Spleen (tissue), 11 donors: ENCODE results near the gene ARHGEF10L. TPM values are rescaled to one million over a fixed set of nuclear protein-coding genes. Genes with fewer than 3 reads are reported as not detected.

ENCODE experiments used
- DNase-seq: peaks from one replicate; pipeline ENCODE4 v3.0.0-alpha.2; 2020
- H3K27ac ChIP-seq, 8 donors: fragments of 200-600 bp; sonication (generic) in 7 of 8; 1 replicate in 4 of 8; 2 replicates in 4 of 8; pipeline versions ENCODE4 v1.5.0 to v1.8.0; 2016 to 2021; ENCODE audit warnings: inconsistent platforms in 4 of 8, mild to moderate bottlenecking in 4 of 8, moderate library complexity in 1 of 8
- H3K27me3 ChIP-seq, 7 donors: fragments of 200-600 bp; sonication (generic) in 6 of 7; replicated peaks in 1 of 7; 1 replicate in 4 of 7; 2 replicates in 3 of 7; pipeline versions ENCODE4 v1.5.0 to v1.8.0; 2016 to 2021; ENCODE audit warnings: inconsistent platforms in 3 of 7, mild to moderate bottlenecking in 1 of 7
- H3K36me3 ChIP-seq, 6 donors: fragments of 200-600 bp; sonication (generic) in 5 of 6; 1 replicate in 4 of 6; 2 replicates in 2 of 6; pipeline versions ENCODE4 v1.5.0 to v1.8.0; 2016 to 2021; ENCODE audit warnings: inconsistent platforms in 2 of 6
- H3K4me1 ChIP-seq, 6 donors: fragments of 200-600 bp; sonication (generic) in 5 of 6; 1 replicate in 3 of 6; 2 replicates in 3 of 6; pipeline versions ENCODE4 v1.5.0 to v1.8.0; 2016 to 2021; ENCODE audit warnings: inconsistent platforms in 3 of 6
- H3K4me3 ChIP-seq, 8 donors: fragments of 200-600 bp; sonication (generic) in 7 of 8; 1 replicate in 4 of 8; 2 replicates in 4 of 8; pipeline versions ENCODE4 v1.5.0 to v1.8.0; 2016 to 2021; ENCODE audit warnings: inconsistent platforms in 4 of 8, mild to moderate bottlenecking in 4 of 8, moderate library complexity in 2 of 8
- H3K9me3 ChIP-seq, 8 donors: fragments of 200-600 bp; sonication (generic) in 7 of 8; 1 replicate in 4 of 8; 2 replicates in 4 of 8; pipeline versions ENCODE4 v1.5.0 to v1.8.0; 2016 to 2021; ENCODE audit warnings: inconsistent platforms in 4 of 8
- CTCF ChIP-seq, 11 experiments: fragments of 200-600 bp in 7 of 11; fragments of 450-650 bp in 4 of 11; sonication (generic) in 4 of 11; IDR thresholded peaks in 8 of 11; conservative IDR thresholded peaks in 3 of 11; 1 replicate in 7 of 11; 2 replicates in 4 of 11; pipeline versions ENCODE4 v1.4.0 to v1.8.0; 2016 to 2021; ENCODE audit warnings: antibody characterized with exemption in 11 of 11, inconsistent platforms in 4 of 11, mild to moderate bottlenecking in 1 of 11
- POLR2A ChIP-seq, 3 donors: fragments of 450-650 bp; IDR thresholded peaks; one replicate each; pipeline ENCODE4 v1.5.1; 2017; ENCODE audit warnings: antibody characterized with exemption in 3 of 3, mild to moderate bottlenecking in 1 of 3
- POLR2AphosphoS5 ChIP-seq, 3 donors: sonication (generic); formaldehyde crosslinking; IDR thresholded peaks; one replicate each; pipeline ENCODE4 v1.5.1; 2017; ENCODE audit warnings: antibody characterized with exemption in 3 of 3
- WGBS, 5 donors: extraction: QIAGEN DNeasy Blood & Tissue Kit in 3 of 5; methylation state at CpG; one replicate each; pipeline versions ENCODE4 v1.1.5 to v1.1.7; 2013 to 2018; 5-methylcytosine and 5-hydroxymethylcytosine counted together
- intact Hi-C: fragments of 100-400 bp; cut with DNase I; formaldehyde crosslinking; loops from one replicate; pipeline ENCODE4 v1.15.0; 2023; ENCODE audit warnings: low total_unique reads
- polyA plus RNA-seq, 3 donors: library from polyadenylated mRNA; stranded (reverse); fragments of 200-250 nt; gene quantifications; one replicate each; pipeline ENCODE4 v1.2.1, GENCODE V29; 2013
- total RNA-seq, 7 donors: library from RNA; depleted of rRNA in 3 of 7; stranded (reverse); fragments of >200 nt in 3 of 7; fragmentation: NEBNext Ultra II Directional in 4 of 7; extraction: Animal tissue kit (Norgen Biotek cat#: 25700) in 4 of 7; gene quantifications; one replicate each; pipeline versions ENCODE4 v1.1.0 to v1.2.1, GENCODE V29; 2016 to 2021
- donor health status: healthy with polysubstance abuse.
- donor health status: DM: no; HTN: no; CAD: no; lungs with moderate emphysema.
- donor health status: DM: no; HTN: no; CAD: no.
- donor health status: Bipolar disorder and iron deficiency.
- donor health status: healthy.
- donor health status: DM: no; HTN: no; CAD: no.
- donor health status: DM: yes; HTN: yes; CAD: no.

Gene ARHGEF10L
- total and polyA plus RNA-seq, 10 donors = 10.0 to 40.9 (median 21.4) TPM

GRCh38 chr1:17679856-17680255, 140.4 kb downstream of the ARHGEF10L start:
- TF ChIP-seq POLR2AphosphoS5 (IDR thresholded peaks at IDR 0.05) (no peak), POLR2A (IDR thresholded peaks at IDR 0.05) (no peak), CTCF (IDR thresholded peaks at IDR 0.05 in 8 of 11, conservative IDR thresholded peaks at IDR 0.05 in 3 of 11) (no peak)
- Histone ChIP-seq H3K9me3 (no peaks in the 10 kb centered on the region), H3K27ac (no peak overlapping the region), H3K36me3 (peaks cover 0 to 29% (median 0%) of the 10 kb centered on the region in 6 donors), H3K4me1 (no peaks in the 10 kb centered on the region), H3K27me3 (no peaks in the 10 kb centered on the region), H3K4me3 (no peak overlapping the region)
- intact Hi-C loops = no loop called here
- 84 to 95% (median 90%) methylated on average over 16 of the region's 16 CpGs; no CpG with 5 or more reads in 1 of the 5 donors for WGBS, 5 donors
- no peak for DNase-seq

- no peak for TF ChIP-seq CTCF (IDR thresholded peaks at IDR 0.05 in 8 of 11, conservative IDR thresholded peaks at IDR 0.05 in 3 of 11)
- TF ChIP-seq POLR2A (IDR thresholded peaks at IDR 0.05) = no peak
- TF ChIP-seq POLR2AphosphoS5 (IDR thresholded peaks at IDR 0.05) = no peak
- WGBS, 5 donors = 83 to 91% (median 86%) methylated on average over 7 to 10 of the region's 10 CpGs
- intact Hi-C loops = no loop called here
- H3K36me3 ChIP-seq = peaks cover 0 to 29% (median 0%) of the 10 kb centered on the region in 6 donors
- H3K4me3 ChIP-seq = no peak overlapping the region
- no peaks in the 10 kb centered on the region for H3K27me3 ChIP-seq
- no peak overlapping the region for H3K27ac ChIP-seq
- no peaks in the 10 kb centered on the region for H3K4me1 ChIP-seq
- DNase-seq = no peak
- H3K9me3 ChIP-seq = no peaks in the 10 kb centered on the region
These were observed 140.8 kb downstream of the ARHGEF10L start for GRCh38 chr1:17680308-17680707.

DNA sequence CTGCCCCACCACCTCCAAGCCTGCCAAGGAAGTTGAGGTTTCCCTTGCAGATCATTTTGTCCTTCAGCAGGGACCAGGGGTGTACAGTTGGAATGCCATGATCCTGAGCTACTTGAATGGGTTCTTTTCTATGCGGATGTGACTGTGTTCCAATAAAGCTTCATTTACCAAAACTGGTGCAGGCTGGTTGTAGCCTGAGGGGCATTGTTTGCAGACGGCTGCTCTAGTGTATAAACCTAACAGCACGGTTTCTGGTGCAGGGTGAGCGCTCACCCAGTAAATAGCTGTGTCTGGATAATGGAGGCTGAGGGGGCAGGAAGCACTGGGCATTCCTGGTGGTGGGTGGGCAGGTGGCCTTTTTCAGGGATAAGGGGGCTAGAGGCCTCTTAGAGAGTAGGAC, 142.9 kb downstream of the ARHGEF10L start:
- intact Hi-C loops = no loop called here
- no peaks in the 10 kb centered on the region for H3K4me1 ChIP-seq
- no peak for TF ChIP-seq CTCF (IDR thresholded peaks at IDR 0.05 in 8 of 11, conservative IDR thresholded peaks at IDR 0.05 in 3 of 11)
- no peaks in the 10 kb centered on the region for H3K27me3 ChIP-seq
- H3K27ac ChIP-seq = no peak overlapping the region
- H3K4me3 ChIP-seq = no peak overlapping the region
- 83 to 91% (median 85%) methylated on average over 4 of the region's 4 CpGs for WGBS, 5 donors
- H3K36me3 ChIP-seq = peaks cover 0 to 27% (median 0%) of the 10 kb centered on the region in 6 donors
- no peaks in the 10 kb centered on the region for H3K9me3 ChIP-seq
- no peak for DNase-seq

DNA sequence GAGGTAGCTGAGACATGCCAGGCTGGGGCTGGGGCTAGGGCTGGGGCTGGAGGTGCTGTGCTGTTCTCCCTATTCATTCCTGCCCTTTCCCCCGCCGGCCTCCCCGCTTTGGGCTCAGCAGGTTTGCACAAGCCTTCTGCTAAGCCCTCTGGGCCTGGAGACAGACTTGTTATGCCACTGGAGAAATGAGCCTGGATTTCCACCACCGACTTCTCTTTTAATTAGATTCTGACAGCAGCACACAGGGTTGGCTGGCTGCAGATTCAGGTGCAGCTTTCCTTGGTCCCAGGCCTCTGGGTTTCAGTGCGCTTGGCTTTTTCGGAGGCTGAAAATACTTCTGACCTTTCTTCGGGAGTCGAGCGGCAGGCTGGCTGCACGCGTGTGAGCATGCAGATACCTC, 144.1 kb downstream of the ARHGEF10L start:
- DNase-seq = no peak
- WGBS, 5 donors = 86 to 94% (median 92%) methylated on average over 11 of the region's 11 CpGs
- Histone ChIP-seq H3K9me3 (no peaks in the 10 kb centered on the region), H3K36me3 (peaks cover 0 to 39% (median 6%) of the 10 kb centered on the region in 6 donors), H3K27me3 (no peaks in the 10 kb centered on the region), H3K4me1 (no peaks in the 10 kb centered on the region), H3K27ac (no peak overlapping the region), H3K4me3 (no peak overlapping the region)
- no peak for TF ChIP-seq POLR2AphosphoS5 (IDR thresholded peaks at IDR 0.05)
- no peak for TF ChIP-seq CTCF (IDR thresholded peaks at IDR 0.05 in 8 of 11, conservative IDR thresholded peaks at IDR 0.05 in 3 of 11)
- intact Hi-C loops = no loop called here
